HG02870 (cell line): ENCODE results near the gene COL20A1.

ENCODE experiments used
- ATAC-seq: cut with Tn5 transposase; IDR thresholded peaks from one replicate; pipeline ENCODE4 v1.9.1; 2021; ENCODE audit warnings: mild to moderate bottlenecking, moderate library complexity; ENCODE audit not compliant: unreplicated experiment

The COL20A1 gene

GRCh38 chr20:63289311-63290135 is 3.5 kb upstream of the COL20A1 start:
- no peak for ATAC-seq

- no peak for ATAC-seq
Measured at GRCh38 chr20:63290136-63290676, 2.8 kb upstream of the COL20A1 start.

- no peak for ATAC-seq
Measured at GRCh38 chr20:63290677-63291472, 2.1 kb upstream of the COL20A1 start.

- no peak for ATAC-seq
Measured at GRCh38 chr20:63291811-63292210, 1.2 kb upstream of the COL20A1 start.

GRCh38 chr20:63292292-63292701 is 689 bp upstream of the COL20A1 start:
- ATAC-seq = no peak

GRCh38 chr20:63293456-63293855 is 470 bp downstream of the COL20A1 start:
- ATAC-seq = no peak

- no peak for ATAC-seq
Measured at GRCh38 chr20:63293871-63294535, 1.0 kb downstream of the COL20A1 start.

GRCh38 chr20:63294536-63294900 is 1.5 kb downstream of the COL20A1 start:
- no peak for ATAC-seq

- no peak for ATAC-seq
Measured at GRCh38 chr20:63295018-63295417, 2.0 kb downstream of the COL20A1 start.

GRCh38 chr20:63295422-63295821 is 2.4 kb downstream of the COL20A1 start:
- no peak for ATAC-seq

- ATAC-seq = no peak
Measured at GRCh38 chr20:63295846-63296245, 2.9 kb downstream of the COL20A1 start.

GRCh38 chr20:63296531-63297299 is 3.7 kb downstream of the COL20A1 start:
- no peak for ATAC-seq

GRCh38 chr20:63297371-63297781 is 4.4 kb downstream of the COL20A1 start:
- no peak for ATAC-seq

- no peak for ATAC-seq
Measured at GRCh38 chr20:63297796-63298572, 5.0 kb downstream of the COL20A1 start.

GRCh38 chr20:63298731-63299312 is 5.8 kb downstream of the COL20A1 start:
- no peak for ATAC-seq

- ATAC-seq = no peak
Measured at GRCh38 chr20:63301671-63302070, 8.7 kb downstream of the COL20A1 start.

- no peak for ATAC-seq
Measured at GRCh38 chr20:63303095-63303666, 10.2 kb downstream of the COL20A1 start.

- no peak for ATAC-seq
Measured at GRCh38 chr20:63305393-63305792, 12.4 kb downstream of the COL20A1 start.
